Kidney (tissue), 14 donors: Measurements from ENCODE around the gene SREBF1. TPM values are rescaled to one million over a fixed set of nuclear protein-coding genes. Genes with fewer than 3 reads are reported as not detected.

Source experiments
- DNase-seq, 5 donors: peaks; one replicate each; pipeline ENCODE4 v3.0.0-alpha.2; 2013 to 2020
- FAIRE-seq: peaks from 2 replicates; lab custom pipeline; 2012; peaks lifted over from hg19 to GRCh38; lab: Jason Lieb, UNC
- H3K27ac ChIP-seq, 2 donors: one replicate each; pipeline ENCODE4 v1.7.0; 2013; ENCODE audit warnings: low read depth in 2 of 2, low read length in 2 of 2, inconsistent platforms in 1 of 2
- H3K27me3 ChIP-seq: one replicate; pipeline ENCODE4 v1.7.1; 2013; ENCODE audit warnings: low read length, inconsistent platforms; ENCODE audit not compliant: control insufficient read depth, insufficient read depth
- H3K36me3 ChIP-seq, 3 donors: one replicate each; pipeline versions ENCODE4 v1.7.0 to v1.7.1; 2013; ENCODE audit warnings: low read length in 3 of 3, control low read depth in 1 of 3, inconsistent platforms in 1 of 3; ENCODE audit not compliant: insufficient read depth in 3 of 3, control insufficient read depth in 2 of 3
- H3K4me1 ChIP-seq, 3 donors: one replicate each; pipeline versions ENCODE4 v1.7.0 to v1.7.1; 2013; ENCODE audit warnings: low read length in 3 of 3, inconsistent platforms in 1 of 3, low read depth in 1 of 3; ENCODE audit not compliant: control insufficient read depth in 2 of 3, insufficient read depth in 2 of 3
- H3K4me3 ChIP-seq, 3 donors: one replicate each; pipeline versions ENCODE4 v1.7.0 to v1.8.1; 2013; ENCODE audit warnings: low read length in 3 of 3, control low read depth in 1 of 3, inconsistent platforms in 1 of 3
- H3K9ac ChIP-seq, 3 donors: one replicate each; pipeline versions ENCODE4 v1.7.0 to v1.7.1; 2013; ENCODE audit warnings: low read length in 3 of 3, control low read depth in 1 of 3, inconsistent platforms in 1 of 3
- H3K9me3 ChIP-seq, 3 donors: one replicate each; pipeline versions ENCODE4 v1.7.0 to v1.7.1; 2013; ENCODE audit warnings: low read length in 3 of 3, control low read depth in 1 of 3, inconsistent platforms in 1 of 3; ENCODE audit not compliant: control insufficient read depth in 2 of 3, insufficient read depth in 1 of 3
- intact Hi-C: fragments of 100-400 bp; cut with DNase I; formaldehyde crosslinking; loops from one replicate; pipeline ENCODE4 v1.11.1; 2022
- polyA plus RNA-seq: library from polyadenylated mRNA; stranded (reverse); fragments of 350-450 nt; fragmentation: Illumina TruSeq; extraction: RNeasy Lipid Tissue Mini Kit (QIAGEN cat#74804); gene quantifications from one replicate; pipeline ENCODE4 v1.2.3, GENCODE V29; 2014; ENCODE audit warnings: low read depth, low replicate concordance; ENCODE audit not compliant: insufficient read depth
- total RNA-seq: library from RNA; stranded (reverse); fragmentation: NEBNext Ultra II Directional; extraction: Animal tissue kit (Norgen Biotek cat#: 25700); gene quantifications from one replicate; pipeline ENCODE4 v1.2.1, GENCODE V29; 2021
- TF ChIP-seq, protein P1 (sequence below): IDR thresholded peaks from 3 replicates; pipeline ENCODE4 v1.5.1; 2012; ENCODE audit warnings: mild to moderate bottlenecking, moderate library complexity, borderline replicate concordance; ENCODE audit not compliant: insufficient read depth; ENCODE audit errors: extremely low read depth
- donor health status: control.
- donor health status: control.
- donor health status: control.
- donor health status: control.
- donor health status: control.
- donor health status: DM: yes; HTN: yes; CAD: no.
- donor health status: Normal renal cell carcinoma (clear cell type).

SREBF1 gene
- total and polyA plus RNA-seq, 2 donors from 2014 or later: 37.6 to 48.3 TPM

DNA sequence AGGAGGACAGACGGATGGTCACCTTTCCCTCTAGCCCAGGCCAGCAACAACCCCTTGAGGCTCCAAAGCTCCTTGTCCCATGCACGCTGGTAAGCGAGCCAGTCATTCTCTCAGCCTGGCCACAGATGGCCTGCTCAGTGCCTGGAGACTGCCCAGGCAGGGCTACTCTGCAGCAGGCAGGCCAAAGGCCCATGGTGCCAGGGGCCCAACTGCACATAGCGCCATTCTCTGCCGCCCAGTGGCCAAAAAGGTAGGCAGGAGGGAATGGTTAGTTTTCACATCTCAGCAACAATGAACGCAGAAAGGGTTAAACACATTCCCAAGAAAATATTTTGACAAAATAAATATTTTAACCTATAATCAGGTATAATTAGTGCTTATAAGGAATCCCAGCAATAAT lies 7.7 kb upstream of the SREBF1 start:
- H3K9me3 ChIP-seq: no peaks in the 10 kb centered on the region
- intact Hi-C loops: no loop called here
- TF ChIP-seq, protein P1, sequence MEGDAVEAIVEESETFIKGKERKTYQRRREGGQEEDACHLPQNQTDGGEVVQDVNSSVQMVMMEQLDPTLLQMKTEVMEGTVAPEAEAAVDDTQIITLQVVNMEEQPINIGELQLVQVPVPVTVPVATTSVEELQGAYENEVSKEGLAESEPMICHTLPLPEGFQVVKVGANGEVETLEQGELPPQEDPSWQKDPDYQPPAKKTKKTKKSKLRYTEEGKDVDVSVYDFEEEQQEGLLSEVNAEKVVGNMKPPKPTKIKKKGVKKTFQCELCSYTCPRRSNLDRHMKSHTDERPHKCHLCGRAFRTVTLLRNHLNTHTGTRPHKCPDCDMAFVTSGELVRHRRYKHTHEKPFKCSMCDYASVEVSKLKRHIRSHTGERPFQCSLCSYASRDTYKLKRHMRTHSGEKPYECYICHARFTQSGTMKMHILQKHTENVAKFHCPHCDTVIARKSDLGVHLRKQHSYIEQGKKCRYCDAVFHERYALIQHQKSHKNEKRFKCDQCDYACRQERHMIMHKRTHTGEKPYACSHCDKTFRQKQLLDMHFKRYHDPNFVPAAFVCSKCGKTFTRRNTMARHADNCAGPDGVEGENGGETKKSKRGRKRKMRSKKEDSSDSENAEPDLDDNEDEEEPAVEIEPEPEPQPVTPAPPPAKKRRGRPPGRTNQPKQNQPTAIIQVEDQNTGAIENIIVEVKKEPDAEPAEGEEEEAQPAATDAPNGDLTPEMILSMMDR: no peak
- no peaks in the 10 kb centered on the region for H3K27me3 ChIP-seq
- no peak for FAIRE-seq
- peaks cover 0 to 2% (median 0%) of the 10 kb centered on the region in 3 donors for H3K36me3 ChIP-seq
- H3K4me3 ChIP-seq: no peak overlapping the region
- peak in 1 of 5 donors; percentile 38 for DNase-seq
- H3K27ac ChIP-seq: no peak overlapping the region
- no peak overlapping the region for H3K9ac ChIP-seq
- peaks cover 0 to 26% (median 25%) of the 10 kb centered on the region in 3 donors for H3K4me1 ChIP-seq

DNA sequence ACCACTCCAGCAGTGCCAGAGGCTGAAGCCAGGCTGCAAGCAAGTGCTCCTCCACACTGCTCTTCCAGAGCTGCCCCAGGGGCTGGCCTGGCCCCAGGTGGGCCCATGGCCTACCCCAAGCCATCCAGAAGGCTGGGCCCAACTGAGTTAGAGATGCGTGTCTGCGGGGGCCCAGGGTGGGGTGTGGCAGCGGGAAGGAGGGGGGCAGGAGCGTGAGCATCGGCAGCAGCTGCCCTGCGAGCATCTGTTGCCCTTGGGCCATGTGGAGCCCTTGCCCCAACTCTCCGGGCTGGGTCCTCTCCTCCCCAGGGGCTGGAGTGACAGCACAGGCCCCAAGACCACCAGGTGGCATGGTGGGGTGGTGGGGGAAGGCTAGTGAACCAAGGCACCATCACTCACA lies 7.3 kb upstream of the SREBF1 start:
- Histone ChIP-seq H3K9ac (no peak overlapping the region), H3K27ac (no peak overlapping the region), H3K27me3 (no peaks in the 10 kb centered on the region), H3K4me1 (peaks cover 0 to 25% (median 24%) of the 10 kb centered on the region in 3 donors), H3K9me3 (no peaks in the 10 kb centered on the region), H3K4me3 (no peak overlapping the region), H3K36me3 (peaks cover 0 to 2% (median 0%) of the 10 kb centered on the region in 3 donors)
- intact Hi-C loops: no loop called here
- FAIRE-seq (no peak), DNase-seq (peak in 1 of 5 donors; percentile 47)
- TF ChIP-seq, protein P1: no peak

DNA sequence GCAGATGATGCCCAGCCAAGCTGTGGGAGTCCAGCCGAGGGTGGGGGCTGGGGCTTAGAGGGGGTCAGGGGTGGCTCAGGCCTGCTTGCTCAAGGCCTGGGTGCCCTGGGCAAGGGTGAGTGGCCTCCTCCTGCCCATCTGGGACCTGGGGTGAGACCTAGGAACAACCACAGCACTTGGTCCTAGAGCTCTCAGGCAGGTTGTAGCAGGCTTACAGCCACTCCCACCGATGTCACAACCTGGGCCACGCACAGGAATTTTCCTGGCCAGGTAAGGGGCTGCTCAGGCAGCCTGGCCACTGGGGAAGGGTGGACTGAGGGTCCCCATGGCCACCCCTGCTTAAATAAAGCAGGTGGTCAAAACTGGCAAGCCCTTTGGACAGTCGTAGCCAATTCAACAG lies 6.3 kb upstream of the SREBF1 start:
- FAIRE-seq (no peak), DNase-seq (no peak)
- Histone ChIP-seq H3K9me3 (no peaks in the 10 kb centered on the region), H3K9ac (no peak overlapping the region), H3K4me3 (no peak overlapping the region), H3K4me1 (peaks cover 0 to 31% (median 24%) of the 10 kb centered on the region in 3 donors), H3K27me3 (no peaks in the 10 kb centered on the region), H3K36me3 (peaks cover 0 to 2% (median 0%) of the 10 kb centered on the region in 3 donors), H3K27ac (no peak overlapping the region)
- TF ChIP-seq, protein P1: no peak
- intact Hi-C loops: no loop called here
